IMR-90 (cell line): Measurements from ENCODE around the gene PTTG1IP2. TPM values are rescaled to one million over a fixed set of nuclear protein-coding genes. Genes with fewer than 3 reads are reported as not detected.

Source experiments
- ATAC-seq: fragments of 200-7000 bp; cut with Tn5 transposase; 2 replicates; pipeline ENCODE4 v1.9.1; 2020; ENCODE audit warnings: low read depth, mild to moderate bottlenecking, moderate library complexity
- BruUV-seq: library from RNA; stranded (reverse); fragments of 400-500 nt; replicated peaks from 2 replicates; lab custom pipeline; 2021; lab: Mats Ljungman, UMichigan
- CTCF ChIA-PET: fragments of 300-600 bp; formaldehyde crosslinking; extraction: SDS; loops from one replicate; lab custom pipeline; 2021; ENCODE audit warnings: antibody characterized with exemption; lab: Yijun Ruan, JAX
- POLR2A ChIA-PET: fragments of 300-600 bp; sonication (Branson Sonifier 250); formaldehyde crosslinking; loops from one replicate; lab custom pipeline; 2022; ENCODE audit warnings: antibody characterized with exemption; ENCODE audit not compliant: unreplicated experiment; lab: Charles Lee
- DNase-seq: peaks from one replicate; pipeline ENCODE4 v3.0.0; 2013
- H2AFZ ChIP-seq: replicated peaks from 2 replicates; pipeline ENCODE3; 2013; ENCODE audit warnings: low read length, mild to moderate bottlenecking; ENCODE audit not compliant: poor library complexity
- H2AK5ac ChIP-seq: 2 replicates; pipeline ENCODE4 v1.6.1; 2013; ENCODE audit warnings: low read depth, low read length, inconsistent platforms
- H2AK9ac ChIP-seq: replicated peaks from 2 replicates; pipeline ENCODE3; 2013; ENCODE audit warnings: mild to moderate bottlenecking, low read depth, low read length, moderate library complexity; ENCODE audit not compliant: poor library complexity
- H2BK120ac ChIP-seq: 2 replicates; pipeline ENCODE4 v1.6.1; 2013; ENCODE audit warnings: low read depth, low read length, inconsistent platforms
- H2BK15ac ChIP-seq: 3 replicates; pipeline ENCODE4 v1.6.1; 2013; ENCODE audit warnings: low read depth, low read length, inconsistent platforms
- H2BK20ac ChIP-seq: 2 replicates; pipeline ENCODE4 v1.6.1; 2013; ENCODE audit warnings: low read depth, mild to moderate bottlenecking, inconsistent platforms, low read length, moderate library complexity
- H2BK5ac ChIP-seq: 2 replicates; pipeline ENCODE4 v1.6.1; 2013; ENCODE audit warnings: mild to moderate bottlenecking, low read depth, low read length, inconsistent platforms; ENCODE audit not compliant: poor library complexity, severe bottlenecking
- H3K14ac ChIP-seq: replicated peaks from 2 replicates; pipeline ENCODE4 v1.6.1; 2013; ENCODE audit warnings: low read depth, low read length, inconsistent platforms
- H3K18ac ChIP-seq: 2 replicates; pipeline ENCODE4 v1.6.1; 2013; ENCODE audit warnings: low read depth, low read length, control low read depth
- H3K23ac ChIP-seq: 2 replicates; pipeline ENCODE4 v1.6.1; 2013; ENCODE audit warnings: low read depth, low read length, inconsistent platforms
- H3K27ac ChIP-seq: 2 replicates; pipeline ENCODE4 v1.5.1; 2013; ENCODE audit warnings: mild to moderate bottlenecking, control low read depth, low read length; ENCODE audit not compliant: insufficient read depth
- H3K27me3 ChIP-seq: 2 replicates; pipeline ENCODE4 v1.6.1; 2013; ENCODE audit warnings: low read length; ENCODE audit not compliant: control insufficient read depth, insufficient read depth
- H3K36me3 ChIP-seq: 2 replicates; pipeline ENCODE4 v1.6.1; 2013; ENCODE audit warnings: low read length, mixed read lengths; ENCODE audit not compliant: control insufficient read depth, insufficient read depth
- H3K4ac ChIP-seq: 2 replicates; pipeline ENCODE4 v1.6.1; 2013; ENCODE audit warnings: low read depth, low read length, inconsistent platforms
- H3K4me1 ChIP-seq: 2 replicates; pipeline ENCODE4 v1.6.1; 2013; ENCODE audit warnings: low read length, mixed read lengths; ENCODE audit not compliant: control insufficient read depth, insufficient read depth
- H3K4me2 ChIP-seq: 2 replicates; pipeline ENCODE4 v1.6.1; 2013; ENCODE audit warnings: low read depth, mild to moderate bottlenecking, control low read depth, low read length, moderate library complexity
- H3K4me3 ChIP-seq: 2 replicates; pipeline ENCODE4 v1.5.1; 2013; ENCODE audit warnings: low read depth, mild to moderate bottlenecking, control low read depth, low read length, moderate library complexity; ENCODE audit not compliant: insufficient read depth
- H3K56ac ChIP-seq: 2 replicates; pipeline ENCODE4 v1.6.1; 2013; ENCODE audit warnings: low read length, inconsistent platforms; ENCODE audit not compliant: insufficient read depth; ENCODE audit errors: extremely low read depth
- H3K79me1 ChIP-seq, 2 experiments: 2 replicates each; pipeline ENCODE4 v1.6.1; 2013; ENCODE audit warnings: low read length in 2 of 2, inconsistent platforms in 1 of 2, low read depth in 1 of 2
- H3K9ac ChIP-seq: 2 replicates; pipeline ENCODE4 v1.6.1; 2013; ENCODE audit warnings: low read depth, low read length, control low read depth
- H3K9me1 ChIP-seq: 2 replicates; pipeline ENCODE4 v1.6.1; 2013; ENCODE audit warnings: low read length, inconsistent platforms; ENCODE audit not compliant: insufficient read depth
- H3K9me3 ChIP-seq: 2 replicates; pipeline ENCODE4 v1.6.1; 2013; ENCODE audit warnings: low read length; ENCODE audit not compliant: control insufficient read depth, insufficient read depth
- H4K20me1 ChIP-seq: 2 replicates; pipeline ENCODE4 v1.6.1; 2013; ENCODE audit warnings: low read length, inconsistent platforms; ENCODE audit not compliant: insufficient read depth
- H4K5ac ChIP-seq: 2 replicates; pipeline ENCODE4 v1.6.1; 2013; ENCODE audit warnings: mild to moderate bottlenecking, low read depth, low read length, control low read depth
- H4K8ac ChIP-seq, 2 experiments: 2 replicates each; pipeline ENCODE4 v1.6.1; 2013; ENCODE audit warnings: low read depth in 2 of 2, low read length in 2 of 2, control low read depth in 1 of 2, inconsistent platforms in 1 of 2
- H4K91ac ChIP-seq: 2 replicates; pipeline ENCODE4 v1.6.1; 2013; ENCODE audit warnings: low read depth, low read length, inconsistent platforms; ENCODE audit not compliant: insufficient read depth
- BHLHE40 ChIP-seq: fragments of 150-350 bp; IDR thresholded peaks from 2 replicates; pipeline ENCODE4 v1.6.1; 2016; ENCODE audit warnings: mild to moderate bottlenecking, low read depth, low read length
- FOS ChIP-seq: fragments of 150-350 bp; IDR thresholded peaks from 2 replicates; pipeline ENCODE4 v1.6.1; 2016; ENCODE audit warnings: low read depth, low read length
- MAZ ChIP-seq: IDR thresholded peaks from 2 replicates; pipeline ENCODE4 v1.6.1; 2012; ENCODE audit warnings: low read depth, mild to moderate bottlenecking, low read length, improper control_type of control experiment, moderate library complexity, borderline replicate concordance
- NFE2L2 ChIP-seq: fragments of 150-350 bp; IDR thresholded peaks from 2 replicates; pipeline ENCODE4 v1.6.1; 2016; ENCODE audit warnings: low read depth, mild to moderate bottlenecking, low read length
- dilution Hi-C: fragments of 300-500 bp; cut with HindIII; formaldehyde crosslinking; loops from one replicate; pipeline ENCODE4 v1.14.3; 2018; ENCODE audit warnings: low sequenced_read_pairs; ENCODE audit not compliant: unreplicated experiment
- in situ Hi-C: fragments of 300-500 bp; cut with MboI; formaldehyde crosslinking; loops from 3 replicates; pipeline ENCODE4 v1.14.3; 2019; ENCODE audit warnings: low sequenced_read_pairs, inconsistent platforms, mixed read lengths
- intact Hi-C: fragments of 100-400 bp; cut with micrococcal nuclease; formaldehyde crosslinking; loops from 2 replicates; pipeline ENCODE4 v1.10.0; 2022
- polyA plus RNA-seq, 3 experiments: library from polyadenylated mRNA; depleted of rRNA; stranded (reverse); fragments of >200 nt; gene quantifications; 2 replicates each; pipeline ENCODE4 v1.2.3, GENCODE V29; 2012; ENCODE audit warnings: low replicate concordance in 1 of 3
- total RNA-seq: library from RNA; depleted of rRNA; stranded (reverse); fragments of >200 nt; gene quantifications from 2 replicates; pipeline ENCODE4 v1.2.3, GENCODE V29; 2012
- TF ChIP-seq, protein P1 (sequence below): conservative IDR thresholded peaks from 2 replicates; pipeline ENCODE4 v1.5.1; 2012; ENCODE audit warnings: mild to moderate bottlenecking, low read depth, low read length, improper control_type of control experiment

PTTG1IP2 gene
- total and polyA plus RNA-seq, 2 of the 4 experiments (the other 2 are of a cell fraction): not detected

DNA sequence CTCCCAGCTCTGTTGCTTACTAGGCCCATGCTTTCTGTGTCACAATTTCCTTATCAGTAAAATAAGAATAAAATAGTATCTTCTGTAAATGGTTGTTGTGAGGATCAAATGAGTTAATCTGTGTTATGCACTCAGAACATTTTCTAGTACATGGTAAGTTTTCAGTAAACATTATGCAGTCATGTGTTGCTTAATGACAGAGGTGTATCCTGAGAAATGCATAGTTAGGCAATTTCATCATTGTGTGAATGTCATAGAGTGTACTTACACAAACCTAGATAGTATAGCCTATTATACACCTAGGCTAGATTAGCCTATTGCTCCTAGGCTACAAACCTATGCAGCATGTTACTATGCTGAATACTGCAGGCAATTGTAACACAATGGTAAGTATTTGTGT, 4.4 kb downstream of the PTTG1IP2 start:
- no peaks in the 10 kb centered on the region for H3K9me3 ChIP-seq
- H3K4me2 ChIP-seq: no peak overlapping the region
- ATAC-seq (peak; percentile 29), DNase-seq (no peak)
- H2BK120ac ChIP-seq: no peak overlapping the region
- H2AK9ac ChIP-seq: no peak overlapping the region
- H2BK5ac ChIP-seq: no peak overlapping the region
- in situ Hi-C loops (no loop called here), dilution Hi-C loops (no loop called here), intact Hi-C loops (no loop called here)
- TF ChIP-seq MAZ (no peak), BHLHE40 (no peak), FOS (no peak), NFE2L2 (no peak)
- TF ChIP-seq, protein P1, sequence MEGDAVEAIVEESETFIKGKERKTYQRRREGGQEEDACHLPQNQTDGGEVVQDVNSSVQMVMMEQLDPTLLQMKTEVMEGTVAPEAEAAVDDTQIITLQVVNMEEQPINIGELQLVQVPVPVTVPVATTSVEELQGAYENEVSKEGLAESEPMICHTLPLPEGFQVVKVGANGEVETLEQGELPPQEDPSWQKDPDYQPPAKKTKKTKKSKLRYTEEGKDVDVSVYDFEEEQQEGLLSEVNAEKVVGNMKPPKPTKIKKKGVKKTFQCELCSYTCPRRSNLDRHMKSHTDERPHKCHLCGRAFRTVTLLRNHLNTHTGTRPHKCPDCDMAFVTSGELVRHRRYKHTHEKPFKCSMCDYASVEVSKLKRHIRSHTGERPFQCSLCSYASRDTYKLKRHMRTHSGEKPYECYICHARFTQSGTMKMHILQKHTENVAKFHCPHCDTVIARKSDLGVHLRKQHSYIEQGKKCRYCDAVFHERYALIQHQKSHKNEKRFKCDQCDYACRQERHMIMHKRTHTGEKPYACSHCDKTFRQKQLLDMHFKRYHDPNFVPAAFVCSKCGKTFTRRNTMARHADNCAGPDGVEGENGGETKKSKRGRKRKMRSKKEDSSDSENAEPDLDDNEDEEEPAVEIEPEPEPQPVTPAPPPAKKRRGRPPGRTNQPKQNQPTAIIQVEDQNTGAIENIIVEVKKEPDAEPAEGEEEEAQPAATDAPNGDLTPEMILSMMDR: no peak
- H3K4me3 ChIP-seq: no peak overlapping the region
- H2BK15ac ChIP-seq: no peak overlapping the region
- no peak overlapping the region for H3K9ac ChIP-seq
- no TSS peak for BruUV-seq
- no peak overlapping the region for H3K18ac ChIP-seq
- H4K8ac ChIP-seq: no peak overlapping the region
- no peak overlapping the region for H2BK20ac ChIP-seq
- no peaks in the 10 kb centered on the region for H4K20me1 ChIP-seq
- H3K14ac ChIP-seq: no peak overlapping the region
- no peak overlapping the region for H4K91ac ChIP-seq
- H3K56ac ChIP-seq: no peak overlapping the region
- H3K9me1 ChIP-seq: no peaks in the 10 kb centered on the region; the same call in 1 of the 2 replicates
- H3K4ac ChIP-seq: no peak overlapping the region
- H3K4me1 ChIP-seq: peaks cover 2% of the 10 kb centered on the region; the same call in 1 of the 2 replicates
- no peak overlapping the region for H3K23ac ChIP-seq
- H3K79me1 ChIP-seq: no peaks in the 10 kb centered on the region
- ChIA-PET POLR2A (no interaction called here), CTCF (no interaction called here)
- no peaks in the 10 kb centered on the region for H3K36me3 ChIP-seq
- no peak overlapping the region for H4K5ac ChIP-seq
- H2AK5ac ChIP-seq: no peak overlapping the region
- H3K27ac ChIP-seq: no peak overlapping the region
- no peaks in the 10 kb centered on the region for H3K27me3 ChIP-seq
- H2AFZ ChIP-seq: no peak overlapping the region
